T47D (cell line): ENCODE measurements around the gene BCKDK.
A peak's percentile ranks its signal among the peaks of the same experiment; 100 is the strongest.
"Not testable (repeated sequence)": the region's sequence is repeated elsewhere in the genome, so short reads cannot be mapped to it uniquely, and the experiment has no call there.

Source experiments
- DNase-seq, 2 experiments: peaks; one replicate each; pipeline versions ENCODE4 v3.0.0 to v3.0.0-alpha.2; 2011 to 2012; ENCODE audit warnings: low read depth in 1 of 2, low spot score in 1 of 2
- JUND ChIP-seq: IDR thresholded peaks from 2 replicates; pipeline ENCODE4 v1.6.1; 2012; ENCODE audit warnings: low read depth
- in situ Hi-C: cut with HindIII; loops from 2 replicates; pipeline ENCODE4 v1.10.0; 2016; ENCODE audit warnings: low sequenced_read_pairs, low pct_unique_long_range_greater_than_20kb

BCKDK gene

GRCh38 chr16:31129568-31130335 lies 21.6 kb downstream of the BCKDK start:
- in situ Hi-C loops = no loop called here
- DNase-seq = no peak
- no peak for TF ChIP-seq JUND

GRCh38 chr16:31130336-31130891 lies 22.2 kb downstream of the BCKDK start:
- no peak for TF ChIP-seq JUND
- in situ Hi-C loops = no loop called here
- DNase-seq = no peak

GRCh38 chr16:31130899-31131298 lies 22.7 kb downstream of the BCKDK start:
- peak; percentile 87 to 98 for DNase-seq
- no peak for TF ChIP-seq JUND
- in situ Hi-C loops = no loop called here

GRCh38 chr16:31131416-31131815 lies 23.2 kb downstream of the BCKDK start:
- no peak for TF ChIP-seq JUND
- in situ Hi-C loops = no loop called here
- no peak for DNase-seq

- TF ChIP-seq JUND = no peak
- in situ Hi-C loops = no loop called here
Measured at GRCh38 chr16:31131841-31132271, 23.7 kb downstream of the BCKDK start.

GRCh38 chr16:31132303-31132979 lies 24.3 kb downstream of the BCKDK start:
- DNase-seq = no peak
- no peak for TF ChIP-seq JUND
- in situ Hi-C loops = no loop called here

More at GRCh38 chr16:31131841-31132271, 23.7 kb downstream of the BCKDK start:
- DNase-seq = no peak

GRCh38 chr16:31133046-31133501 lies 24.9 kb downstream of the BCKDK start:
- TF ChIP-seq JUND = no peak
- DNase-seq = no peak
- in situ Hi-C loops = no loop called here

- DNase-seq = no peak
- TF ChIP-seq JUND = no peak
- in situ Hi-C loops = no loop called here
Measured at GRCh38 chr16:31134091-31134571, 25.9 kb downstream of the BCKDK start.

GRCh38 chr16:31134625-31135534 lies 26.7 kb downstream of the BCKDK start:
- in situ Hi-C loops = no loop called here
- DNase-seq = peak in 1 of 2 experiments; percentile 67
- TF ChIP-seq JUND = no peak

- in situ Hi-C loops = no loop called here
- TF ChIP-seq JUND = no peak
- DNase-seq = peak; percentile 90 to 93
Measured at GRCh38 chr16:31135535-31136286, 27.5 kb downstream of the BCKDK start, which contains the start of gene PRSS8. Gene PRSS8, minus strand, starts transcription at chr16:31135727. Its CDS starts 229 bp downstream, at chr16:31135498.

- in situ Hi-C loops = no loop called here
- no peak for DNase-seq
- TF ChIP-seq JUND = no peak
Measured at GRCh38 chr16:31136287-31136662, 28.1 kb downstream of the BCKDK start.

- DNase-seq, in situ Hi-C loops: not testable (repeated sequence)
Measured at GRCh38 chr16:31136822-31137499, 28.8 kb downstream of the BCKDK start.
